CD4-positive, alpha-beta T cell (primary cell): ENCODE results near the gene LAMTOR1. TPM values are rescaled to one million over a fixed set of nuclear protein-coding genes. Genes with fewer than 3 reads are reported as not detected.
"Not testable (repeated sequence)": the region's sequence is repeated elsewhere in the genome, so short reads cannot be mapped to it uniquely, and the experiment has no call there.

Source experiments
- ATAC-seq: fragments of 200-7000 bp; cut with Tn5 transposase; one replicate; pipeline ENCODE4 v1.10.0; 2022; ENCODE audit warnings: mild to moderate bottlenecking; ENCODE audit not compliant: poor library complexity
- CTCF ChIA-PET: fragments of 350-600 bp; sonication (Branson Sonifier 250); formaldehyde crosslinking; loops from one replicate; lab custom pipeline; 2021; ENCODE audit warnings: antibody characterized with exemption, inconsistent platforms; lab: Charles Lee
- POLR2A ChIA-PET: fragments of 350-600 bp; sonication (Branson Sonifier 250); formaldehyde crosslinking; loops from one replicate; lab custom pipeline; 2021; ENCODE audit warnings: antibody characterized with exemption, inconsistent platforms; lab: Charles Lee
- DNase-seq, 14 experiments: peaks; one replicate each; pipeline ENCODE4 v3.0.0-alpha.2; 2013 to 2020; ENCODE audit warnings: mixed read lengths in 2 of 14
- H3K27ac ChIP-seq, 2 donors: one replicate each; pipeline versions ENCODE4 v1.5.1 to v1.7.0; 2013; ENCODE audit warnings: low read length in 2 of 2, low read depth in 1 of 2, mild to moderate bottlenecking in 1 of 2
- H3K27me3 ChIP-seq, 2 experiments: 1 replicate in 1 of 2; 2 replicates in 1 of 2; pipeline versions ENCODE4 v1.6.1 to v1.7.0; 2013; ENCODE audit warnings: low read length in 2 of 2, control low read depth in 1 of 2, mild to moderate bottlenecking in 1 of 2, moderate library complexity in 1 of 2; ENCODE audit not compliant: insufficient read depth in 2 of 2, control insufficient read depth in 1 of 2
- H3K36me3 ChIP-seq: one replicate; pipeline ENCODE4 v1.6.1; 2013; ENCODE audit warnings: low read length, control low read depth; ENCODE audit not compliant: insufficient read depth
- H3K4me1 ChIP-seq: one replicate; pipeline ENCODE4 v1.6.1; 2013; ENCODE audit warnings: low read length, control low read depth; ENCODE audit not compliant: insufficient read depth
- H3K4me3 ChIP-seq: one replicate; pipeline ENCODE4 v1.5.1; 2013; ENCODE audit warnings: mild to moderate bottlenecking, low read length, moderate library complexity
- H3K9me3 ChIP-seq, 2 experiments: 1 replicate in 1 of 2; 2 replicates in 1 of 2; pipeline versions ENCODE4 v1.6.1 to v1.7.0; 2013; ENCODE audit warnings: low read length in 2 of 2, mild to moderate bottlenecking in 2 of 2, control low read depth in 1 of 2, moderate library complexity in 1 of 2; ENCODE audit not compliant: control insufficient read depth in 1 of 2, insufficient read depth in 1 of 2
- H3K27ac Mint-ChIP-seq: one replicate; pipeline ENCODE4 v1.8.0; 2020; ENCODE audit warnings: mixed read lengths
- H3K27me3 Mint-ChIP-seq: one replicate; pipeline ENCODE4 v1.8.0; 2021; ENCODE audit warnings: mixed read lengths
- H3K36me3 Mint-ChIP-seq: one replicate; pipeline ENCODE4 v1.8.0; 2021; ENCODE audit warnings: low read depth, mixed read lengths
- H3K4me1 Mint-ChIP-seq: one replicate; pipeline ENCODE4 v1.8.0; 2021; ENCODE audit warnings: low read depth, mixed read lengths
- H3K4me3 Mint-ChIP-seq: one replicate; pipeline ENCODE4 v1.8.0; 2020; ENCODE audit warnings: mild to moderate bottlenecking, mixed read lengths
- H3K9me3 Mint-ChIP-seq: one replicate; pipeline ENCODE4 v1.8.0; 2020; ENCODE audit warnings: mixed read lengths
- intact Hi-C, 2 experiments: fragments of 100-400 bp; cut with DNase I in 1 of 2; cut with micrococcal nuclease in 1 of 2; formaldehyde crosslinking; loops; one replicate each; pipeline versions ENCODE4 v1.15.1 to v1.9.0; 2023 to 2025; cut with DNase I, micrococcal nuclease
- total RNA-seq, 174 experiments: library from RNA in 2 of 174; stranded (reverse) in 2 of 174; gene quantifications; one replicate each; pipeline ENCODE4 v1.2.3 and lab custom pipeline; 2021 to 2026
- TF ChIP-seq, protein P1 (sequence below): fragments of 200-600 bp; IDR thresholded peaks from one replicate; pipeline ENCODE4 v1.8.0; 2022; ENCODE audit warnings: antibody characterized with exemption, mild to moderate bottlenecking

LAMTOR1 gene
- total RNA-seq, 2 experiments from 2014 or later: 29.5 to 30.4 TPM

DNA sequence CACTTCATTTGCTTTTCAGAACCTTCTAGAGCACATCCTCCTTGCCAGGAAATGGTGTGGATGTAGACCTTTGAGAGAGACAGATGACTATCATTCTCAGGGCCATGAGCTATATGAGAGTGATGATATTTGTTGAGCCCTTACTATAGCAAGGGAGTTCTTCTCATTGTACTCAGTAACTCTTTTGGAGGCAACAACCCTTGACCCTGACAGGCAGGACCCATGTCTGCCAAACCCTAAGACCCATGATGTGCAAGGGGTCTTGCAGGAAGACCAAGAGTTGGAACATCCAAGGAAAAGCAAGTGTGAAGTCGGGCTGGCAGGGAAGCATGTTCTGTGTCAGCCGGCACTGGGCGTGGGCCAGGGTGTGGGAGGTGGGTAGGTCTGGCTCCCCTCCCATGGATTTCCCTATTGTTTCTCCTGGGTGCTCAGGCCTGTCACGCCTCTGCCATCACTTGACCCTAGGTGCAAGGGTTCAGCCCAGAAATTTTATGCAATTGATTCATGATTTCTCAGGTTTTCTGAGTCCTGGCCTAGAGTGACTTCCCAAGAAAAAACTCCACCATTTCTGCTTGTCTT is 33.7 kb upstream of the LAMTOR1 start:
- Mint-ChIP-seq H3K36me3 (no peaks in the 10 kb centered on the region), H3K27ac (no peak overlapping the region), H3K9me3 (no peaks in the 10 kb centered on the region), H3K4me1 (no peaks in the 10 kb centered on the region), H3K27me3 (peaks cover 15% of the 10 kb centered on the region), H3K4me3 (no peak overlapping the region)
- Histone ChIP-seq H3K4me3 (no peak overlapping the region), H3K27ac (no peak overlapping the region), H3K36me3 (no peaks in the 10 kb centered on the region), H3K27me3 (peaks cover 0 to 4% of the 10 kb centered on the region in 2 experiments), H3K4me1 (no peaks in the 10 kb centered on the region), H3K9me3 (peaks cover 0 to 5% of the 10 kb centered on the region in 2 experiments)
- TF ChIP-seq, protein P1, sequence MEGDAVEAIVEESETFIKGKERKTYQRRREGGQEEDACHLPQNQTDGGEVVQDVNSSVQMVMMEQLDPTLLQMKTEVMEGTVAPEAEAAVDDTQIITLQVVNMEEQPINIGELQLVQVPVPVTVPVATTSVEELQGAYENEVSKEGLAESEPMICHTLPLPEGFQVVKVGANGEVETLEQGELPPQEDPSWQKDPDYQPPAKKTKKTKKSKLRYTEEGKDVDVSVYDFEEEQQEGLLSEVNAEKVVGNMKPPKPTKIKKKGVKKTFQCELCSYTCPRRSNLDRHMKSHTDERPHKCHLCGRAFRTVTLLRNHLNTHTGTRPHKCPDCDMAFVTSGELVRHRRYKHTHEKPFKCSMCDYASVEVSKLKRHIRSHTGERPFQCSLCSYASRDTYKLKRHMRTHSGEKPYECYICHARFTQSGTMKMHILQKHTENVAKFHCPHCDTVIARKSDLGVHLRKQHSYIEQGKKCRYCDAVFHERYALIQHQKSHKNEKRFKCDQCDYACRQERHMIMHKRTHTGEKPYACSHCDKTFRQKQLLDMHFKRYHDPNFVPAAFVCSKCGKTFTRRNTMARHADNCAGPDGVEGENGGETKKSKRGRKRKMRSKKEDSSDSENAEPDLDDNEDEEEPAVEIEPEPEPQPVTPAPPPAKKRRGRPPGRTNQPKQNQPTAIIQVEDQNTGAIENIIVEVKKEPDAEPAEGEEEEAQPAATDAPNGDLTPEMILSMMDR: no peak
- DNase-seq (no peak), ATAC-seq (no peak)
- intact Hi-C loops: no loop called here
- CTCF ChIA-PET: no interaction called here
- POLR2A ChIA-PET: no interaction called here

DNA sequence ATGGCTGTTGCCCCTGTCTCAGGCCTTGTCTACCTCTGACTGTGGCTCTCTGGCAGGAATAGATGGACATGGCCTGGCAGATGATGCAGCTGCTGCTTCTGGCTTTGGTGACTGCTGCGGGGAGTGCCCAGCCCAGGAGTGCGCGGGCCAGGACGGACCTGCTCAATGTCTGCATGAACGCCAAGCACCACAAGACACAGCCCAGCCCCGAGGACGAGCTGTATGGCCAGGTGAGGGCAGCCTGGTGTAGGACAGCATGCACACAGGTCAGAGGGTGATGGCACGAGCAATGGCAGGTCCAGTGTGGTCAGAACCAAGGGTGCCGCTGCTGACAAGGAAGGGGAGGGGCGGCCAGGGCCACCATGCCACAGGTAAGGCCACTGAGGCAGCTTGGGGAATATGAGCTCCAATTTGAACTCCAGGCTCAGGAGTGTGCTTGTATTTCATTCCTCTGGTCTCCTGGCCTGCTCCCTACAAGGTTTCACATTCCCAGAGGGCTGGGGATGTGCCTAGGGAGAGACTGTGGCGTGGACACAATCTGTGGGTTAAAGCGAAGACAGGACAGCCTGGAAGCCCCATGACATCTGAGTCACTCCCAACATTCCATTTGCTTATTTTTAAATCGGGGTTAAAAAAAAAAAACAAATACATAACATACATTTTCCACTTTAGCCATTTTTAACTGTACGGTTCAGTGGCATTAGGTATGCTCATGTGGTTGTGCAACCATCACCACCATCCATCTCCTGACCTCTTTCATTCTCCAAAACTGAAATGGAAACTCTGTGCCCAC is 33.0 kb upstream of the LAMTOR1 start:
- Mint-ChIP-seq H3K9me3 (no peaks in the 10 kb centered on the region), H3K27ac (no peak overlapping the region), H3K36me3 (no peaks in the 10 kb centered on the region), H3K27me3 (peaks cover 15% of the 10 kb centered on the region), H3K4me3 (no peak overlapping the region), H3K4me1 (no peaks in the 10 kb centered on the region)
- intact Hi-C loops: no loop called here
- Histone ChIP-seq H3K4me1 (no peaks in the 10 kb centered on the region), H3K4me3 (no peak overlapping the region), H3K9me3 (peaks cover 0 to 5% of the 10 kb centered on the region in 2 experiments), H3K27ac (no peak overlapping the region), H3K27me3 (peaks cover 0 to 4% of the 10 kb centered on the region in 2 experiments), H3K36me3 (no peaks in the 10 kb centered on the region)
- POLR2A ChIA-PET: no interaction called here
- TF ChIP-seq, protein P1: no peak
- ATAC-seq (no peak), DNase-seq (no peak)
- CTCF ChIA-PET: no interaction called here

DNA sequence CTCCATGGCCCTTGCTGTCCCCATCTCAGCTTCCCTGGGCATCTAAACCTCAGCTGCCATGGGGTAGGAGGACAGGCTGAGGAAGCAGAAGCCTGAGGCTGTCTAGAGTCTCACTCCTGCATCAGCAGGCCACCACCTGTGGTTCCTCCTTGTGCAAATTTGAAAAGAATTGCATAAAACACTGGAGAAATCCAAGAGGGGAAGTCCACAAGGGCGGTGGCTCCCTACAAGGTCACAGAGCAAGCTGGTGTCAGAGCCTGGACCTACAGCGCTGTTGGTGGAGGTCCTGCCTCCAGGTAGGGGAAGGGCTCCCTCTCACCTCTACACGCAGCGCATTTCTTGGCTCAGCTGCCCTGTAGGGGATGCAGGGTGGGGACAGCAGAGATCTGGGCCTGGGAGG is 32.4 kb upstream of the LAMTOR1 start, which contains the start of gene FOLR3:
Gene FOLR3, plus strand, starts transcription at position 253 of the 400 bp plus-strand sequence. CDS start 228 bp downstream, outside the sequence.
- H3K36me3 ChIP-seq, H3K27me3 ChIP-seq, H3K9me3 ChIP-seq, H3K27ac Mint-ChIP-seq, DNase-seq, H3K4me3 ChIP-seq, H3K27ac ChIP-seq, ATAC-seq, H3K4me3 Mint-ChIP-seq, H3K9me3 Mint-ChIP-seq, POLR2A ChIA-PET, H3K36me3 Mint-ChIP-seq, H3K4me1 Mint-ChIP-seq, CTCF ChIA-PET, H3K4me1 ChIP-seq, intact Hi-C loops: not testable (repeated sequence)
- H3K27me3 Mint-ChIP-seq: peaks cover 15% of the 10 kb centered on the region
